Endothelial cell of umbilical vein (primary cell): ENCODE measurements around the gene PRKAG2. TPM values are rescaled to one million over a fixed set of nuclear protein-coding genes. Genes with fewer than 3 reads are reported as not detected.

Experiments used
- BruUV-seq: library from RNA; stranded (reverse); fragments of 400-500 nt; replicated peaks from 2 replicates; lab custom pipeline; 2021; lab: Mats Ljungman, UMichigan
- CTCF ChIA-PET: fragments of 300-600, 350-600 bp; sonication (Branson Sonifier 250); formaldehyde crosslinking; loops from one replicate; lab custom pipeline; 2021; ENCODE audit warnings: antibody characterized with exemption, inconsistent platforms; lab: Charles Lee
- POLR2A ChIA-PET: fragments of 300-600, 350-600 bp; sonication (Branson Sonifier 250); formaldehyde crosslinking; loops from one replicate; lab custom pipeline; 2021; ENCODE audit warnings: antibody characterized with exemption, inconsistent platforms; lab: Charles Lee
- DNase-seq: peaks from one replicate; pipeline ENCODE4 v3.0.0-alpha.2; 2011; ENCODE audit warnings: low read depth, low spot score
- FAIRE-seq: peaks from 2 replicates; lab custom pipeline; 2011; peaks lifted over from hg19 to GRCh38; lab: Jason Lieb, UNC
- H2AFZ ChIP-seq: 2 replicates; pipeline ENCODE4 v1.6.0; 2012; ENCODE audit warnings: low read depth, low read length, control low read depth, inconsistent platforms
- H3K27ac ChIP-seq: 2 replicates; pipeline ENCODE4 v1.5.1; 2011; ENCODE audit warnings: low read depth, mild to moderate bottlenecking, control low read depth, low read length, moderate library complexity; ENCODE audit not compliant: insufficient read depth
- H3K27me3 ChIP-seq, 2 experiments: 2 replicates each; pipeline versions ENCODE4 v1.6.0 to v1.6.1; 2011; ENCODE audit warnings: low read length in 2 of 2, mixed read lengths in 1 of 2; ENCODE audit not compliant: control insufficient read depth in 2 of 2, insufficient read depth in 2 of 2
- H3K36me3 ChIP-seq, 2 experiments: 2 replicates in 1 of 2; 3 replicates in 1 of 2; pipeline ENCODE4 v1.5.1; 2011; ENCODE audit warnings: low read length in 2 of 2, mild to moderate bottlenecking in 1 of 2, moderate library complexity in 1 of 2; ENCODE audit not compliant: control insufficient read depth in 2 of 2, insufficient read depth in 2 of 2; ENCODE audit errors: extremely low read depth in 1 of 2
- H3K4me1 ChIP-seq: 3 replicates; pipeline ENCODE4 v1.5.1; 2011; ENCODE audit warnings: mild to moderate bottlenecking, low read length; ENCODE audit not compliant: control insufficient read depth, insufficient read depth; ENCODE audit errors: extremely low read depth
- H3K4me2 ChIP-seq: 2 replicates; pipeline ENCODE4 v1.6.1; 2011; ENCODE audit warnings: low read length, control low read depth, mixed read lengths; ENCODE audit not compliant: insufficient read depth
- H3K4me3 ChIP-seq, 3 experiments: fragments of 200-600 bp in 1 of 3; sonication (generic), shearing (Covaris generic) in 1 of 3; replicated peaks in 1 of 3; 2 replicates each; pipeline ENCODE4 v1.5.1; 2011 to 2016; ENCODE audit warnings: control low read depth in 3 of 3, low read length in 3 of 3, mild to moderate bottlenecking in 2 of 3, inconsistent platforms in 1 of 3, low read depth in 1 of 3, moderate library complexity in 1 of 3; ENCODE audit not compliant: insufficient read depth in 1 of 3
- H3K79me2 ChIP-seq: 2 replicates; pipeline ENCODE4 v1.6.0; 2012; ENCODE audit warnings: low read length, inconsistent platforms; ENCODE audit not compliant: control insufficient read depth, insufficient read depth
- H3K9ac ChIP-seq: replicated peaks from 2 replicates; pipeline ENCODE3; 2011; ENCODE audit warnings: low read length, control low read depth; ENCODE audit not compliant: insufficient read depth; ENCODE audit errors: extremely low read depth
- H3K9me1 ChIP-seq: replicated peaks from 3 replicates; pipeline ENCODE4 v1.6.0; 2011; ENCODE audit warnings: mild to moderate bottlenecking, low read length; ENCODE audit not compliant: control insufficient read depth, insufficient read depth; ENCODE audit errors: extremely low read depth
- H3K9me3 ChIP-seq: replicated peaks from 2 replicates; pipeline ENCODE4 v1.5.1; 2012; ENCODE audit warnings: low read length, inconsistent platforms; ENCODE audit not compliant: control insufficient read depth, insufficient read depth
- H4K20me1 ChIP-seq: replicated peaks from 2 replicates; pipeline ENCODE3; 2011; ENCODE audit warnings: mild to moderate bottlenecking, low read length; ENCODE audit not compliant: control insufficient read depth, insufficient read depth; ENCODE audit errors: extremely low read depth
- EZH2 ChIP-seq: IDR thresholded peaks from 2 replicates; pipeline ENCODE4 v1.6.1; 2012; ENCODE audit warnings: borderline replicate concordance, low read depth, mild to moderate bottlenecking, moderate library complexity, low read length, inconsistent platforms; ENCODE audit not compliant: severe bottlenecking
- FOS ChIP-seq: IDR thresholded peaks from 2 replicates; pipeline ENCODE4 v1.6.1; 2011; ENCODE audit warnings: mild to moderate bottlenecking, low read length, moderate library complexity, borderline replicate concordance; ENCODE audit not compliant: insufficient read depth
- GATA2 ChIP-seq: IDR thresholded peaks from 2 replicates; pipeline ENCODE4 v1.7.0; 2011; ENCODE audit warnings: low read depth, mild to moderate bottlenecking, moderate library complexity, mixed read lengths, low read length; ENCODE audit not compliant: insufficient read length, insufficient read depth
- JUN ChIP-seq: IDR thresholded peaks from 2 replicates; pipeline ENCODE4 v1.6.1; 2011; ENCODE audit warnings: borderline replicate concordance, low read depth; ENCODE audit not compliant: insufficient read length, insufficient read depth
- MAX ChIP-seq: IDR thresholded peaks from 2 replicates; pipeline ENCODE4 v1.6.1; 2011; ENCODE audit not compliant: insufficient read depth, insufficient read length
- MYC ChIP-seq: IDR thresholded peaks from one replicate; pipeline ENCODE4 v1.6.1; 2011; ENCODE audit warnings: mild to moderate bottlenecking, low read depth, low read length
- POLR2A ChIP-seq: IDR thresholded peaks from 2 replicates; pipeline ENCODE4 v1.6.1; 2012; ENCODE audit warnings: low read depth, mild to moderate bottlenecking, control low read depth, low read length
- POLR2AphosphoS5 ChIP-seq: IDR thresholded peaks from 2 replicates; pipeline ENCODE4 v1.6.1; 2012; ENCODE audit warnings: low read depth, mild to moderate bottlenecking, control low read depth, low read length, moderate library complexity; ENCODE audit not compliant: insufficient read depth
- dilution Hi-C: fragments of 300-500 bp; cut with MboI; formaldehyde crosslinking; loops from one replicate; pipeline ENCODE4 v1.15.0; 2019; ENCODE audit warnings: low sequenced_read_pairs; ENCODE audit not compliant: extremely low pct_ligation_motif_present
- intact Hi-C: fragments of 100-400 bp; cut with micrococcal nuclease; formaldehyde crosslinking; loops from one replicate; pipeline ENCODE4 v1.10.0; 2022
- polyA plus RNA-seq, 4 experiments: library from polyadenylated mRNA; depleted of rRNA in 3 of 4; stranded (reverse) in 3 of 4; unstranded in 1 of 4; fragments of >200 nt; gene quantifications; 2 replicates each; pipeline versions ENCODE4 v1.2.1 to v1.2.3, GENCODE V29; 2011 to 2012; ENCODE audit warnings: missing spikeins in 1 of 4
- total RNA-seq: library from RNA; stranded (reverse); gene quantifications from 2 replicates; pipeline ENCODE4 v1.2.3, GENCODE V29; 2021
- TF ChIP-seq, protein P1 (sequence below), 2 donors: IDR thresholded peaks; 1 replicate in 1 of 2; 2 replicates in 1 of 2; pipeline ENCODE4 v1.5.1; 2011; ENCODE audit warnings: low read length in 2 of 2, mild to moderate bottlenecking in 2 of 2, moderate library complexity in 2 of 2, control low read depth in 1 of 2, inconsistent platforms in 1 of 2, low read depth in 1 of 2; ENCODE audit not compliant: insufficient read depth in 1 of 2; ENCODE audit errors: extremely low read depth in 1 of 2

PRKAG2 gene
- total and polyA plus RNA-seq, 2 donors (not counting 3 experiments of a cell fraction or from before 2014, with no cell fraction given) = 19.3 to 51.5 TPM

- POLR2A ChIA-PET = no interaction called here
- H3K27ac ChIP-seq = no peak overlapping the region
- intact Hi-C loops = loop anchor here (1.0 to 2.0 kb wide), 3 partner anchors 149 to 362 kb away; no protein-coding TSS in a partner anchor
Observed at GRCh38 chr7:151783958-151784575, 92.8 kb downstream of the PRKAG2 start.

More at GRCh38 chr7:151783958-151784575, 92.8 kb downstream of the PRKAG2 start:
- peaks cover 4% of the 10 kb centered on the region for H3K4me1 ChIP-seq
- H3K9ac ChIP-seq = no peak overlapping the region
- H3K9me1 ChIP-seq = no peaks in the 10 kb centered on the region
- H3K79me2 ChIP-seq = no peaks in the 10 kb centered on the region
- no peaks in the 10 kb centered on the region for H3K9me3 ChIP-seq
- H3K4me3 ChIP-seq = no peak overlapping the region
- H4K20me1 ChIP-seq = no peaks in the 10 kb centered on the region
- peaks cover 6 to 8% of the 10 kb centered on the region in 2 experiments for H3K27me3 ChIP-seq
- FAIRE-seq (no peak), DNase-seq (no peak)
- no peaks in the 10 kb centered on the region for H3K36me3 ChIP-seq
- H3K4me2 ChIP-seq = no peak overlapping the region
- dilution Hi-C loops = no loop called here
- H2AFZ ChIP-seq = no peak overlapping the region
- BruUV-seq = no TSS peak
- CTCF ChIA-PET = interaction anchor here (0.6 to 4.1 kb wide), 9 partner anchors 11 to 1977 kb away, joined by 3 to 51 read pairs (median 3); no protein-coding TSS in a partner anchor
- TF ChIP-seq POLR2AphosphoS5 (no peak), FOS (no peak), JUN (no peak), GATA2 (no peak), MAX (no peak), MYC (no peak), EZH2 (no peak), POLR2A (no peak)
- TF ChIP-seq, protein P1, sequence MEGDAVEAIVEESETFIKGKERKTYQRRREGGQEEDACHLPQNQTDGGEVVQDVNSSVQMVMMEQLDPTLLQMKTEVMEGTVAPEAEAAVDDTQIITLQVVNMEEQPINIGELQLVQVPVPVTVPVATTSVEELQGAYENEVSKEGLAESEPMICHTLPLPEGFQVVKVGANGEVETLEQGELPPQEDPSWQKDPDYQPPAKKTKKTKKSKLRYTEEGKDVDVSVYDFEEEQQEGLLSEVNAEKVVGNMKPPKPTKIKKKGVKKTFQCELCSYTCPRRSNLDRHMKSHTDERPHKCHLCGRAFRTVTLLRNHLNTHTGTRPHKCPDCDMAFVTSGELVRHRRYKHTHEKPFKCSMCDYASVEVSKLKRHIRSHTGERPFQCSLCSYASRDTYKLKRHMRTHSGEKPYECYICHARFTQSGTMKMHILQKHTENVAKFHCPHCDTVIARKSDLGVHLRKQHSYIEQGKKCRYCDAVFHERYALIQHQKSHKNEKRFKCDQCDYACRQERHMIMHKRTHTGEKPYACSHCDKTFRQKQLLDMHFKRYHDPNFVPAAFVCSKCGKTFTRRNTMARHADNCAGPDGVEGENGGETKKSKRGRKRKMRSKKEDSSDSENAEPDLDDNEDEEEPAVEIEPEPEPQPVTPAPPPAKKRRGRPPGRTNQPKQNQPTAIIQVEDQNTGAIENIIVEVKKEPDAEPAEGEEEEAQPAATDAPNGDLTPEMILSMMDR (IDR thresholded peaks at IDR 0.05; ENCODE audit: extremely low read depth in 1 of 2, insufficient read depth in 1 of 2, low read depth in 1 of 2, low read length in 2 of 2) = no peak
